ENCODE measurements around the gene PARD3.

The PARD3 gene

GRCh38 chr10:34380856-34381255, 434.2 kb downstream of the PARD3 start:
- TF ChIP-seq FOXP2 (optimal IDR thresholded peaks at IDR 0.05; ENCODE audit: borderline replicate concordance, extremely low read depth, extremely low read length, insufficient read depth) (no peak), POLR2AphosphoS5 (IDR thresholded peaks at IDR 0.05; ENCODE audit: low read depth, low read length) (no peak), REST (IDR thresholded peaks at IDR 0.05; ENCODE audit: insufficient read depth in 1 of 2, low read depth in 2 of 2, low read length in 2 of 2) (no peak), TAF1 (IDR thresholded peaks at IDR 0.05; ENCODE audit: borderline replicate concordance, insufficient read depth, low read length) (no peak), SIN3A (IDR thresholded peaks at IDR 0.05; ENCODE audit: borderline replicate concordance, insufficient read depth, low read length) (no peak)

GRCh38 chr10:34378297-34378696, 436.8 kb downstream of the PARD3 start:
- TF ChIP-seq SIN3A (IDR thresholded peaks at IDR 0.05; ENCODE audit: borderline replicate concordance, insufficient read depth, low read length), result no peak
- no peak for TF ChIP-seq TAF1 (IDR thresholded peaks at IDR 0.05; ENCODE audit: borderline replicate concordance, insufficient read depth, low read length)
- no peak for TF ChIP-seq POLR2AphosphoS5 (IDR thresholded peaks at IDR 0.05; ENCODE audit: low read depth, low read length)
- TF ChIP-seq REST (IDR thresholded peaks at IDR 0.05; ENCODE audit: insufficient read depth in 1 of 2, low read depth in 2 of 2, low read length in 2 of 2), result no peak
- TF ChIP-seq FOXP2 (optimal IDR thresholded peaks at IDR 0.05; ENCODE audit: borderline replicate concordance, extremely low read depth, extremely low read length, insufficient read depth), result no peak

GRCh38 chr10:34377833-34378232, 437.3 kb downstream of the PARD3 start:
- no peak for TF ChIP-seq FOXP2 (optimal IDR thresholded peaks at IDR 0.05; ENCODE audit: borderline replicate concordance, extremely low read depth, extremely low read length, insufficient read depth)
- TF ChIP-seq POLR2AphosphoS5 (IDR thresholded peaks at IDR 0.05; ENCODE audit: low read depth, low read length), result no peak
- TF ChIP-seq SIN3A (IDR thresholded peaks at IDR 0.05; ENCODE audit: borderline replicate concordance, insufficient read depth, low read length), result no peak
- no peak for TF ChIP-seq REST (IDR thresholded peaks at IDR 0.05; ENCODE audit: insufficient read depth in 1 of 2, low read depth in 2 of 2, low read length in 2 of 2)
- no peak for TF ChIP-seq TAF1 (IDR thresholded peaks at IDR 0.05; ENCODE audit: borderline replicate concordance, insufficient read depth, low read length)

- TF ChIP-seq FOXP2 (optimal IDR thresholded peaks at IDR 0.05; ENCODE audit: borderline replicate concordance, extremely low read depth, extremely low read length, insufficient read depth) (no peak), POLR2AphosphoS5 (IDR thresholded peaks at IDR 0.05; ENCODE audit: low read depth, low read length) (no peak), SIN3A (IDR thresholded peaks at IDR 0.05; ENCODE audit: borderline replicate concordance, insufficient read depth, low read length) (no peak), TAF1 (IDR thresholded peaks at IDR 0.05; ENCODE audit: borderline replicate concordance, insufficient read depth, low read length) (no peak), REST (IDR thresholded peaks at IDR 0.05; ENCODE audit: insufficient read depth in 1 of 2, low read depth in 2 of 2, low read length in 2 of 2) (no peak)
Measured at GRCh38 chr10:34374356-34375045, 440.6 kb downstream of the PARD3 start.
